ENCODE results near the gene CCDC182. TPM values are rescaled to one million over a fixed set of nuclear protein-coding genes. Genes with fewer than 3 reads are reported as not detected.

Gene CCDC182
- total and polyA plus RNA-seq, 11 donors, result not detected

GRCh38 chr17:57758654-57759053 is 13.6 kb upstream of the CCDC182 start:
- Histone ChIP-seq H3K9me3 (no peaks in the 10 kb centered on the region), H3K4me3 (no peak overlapping the region), H3K36me3 (no peaks in the 10 kb centered on the region), H3K27ac (no peak overlapping the region), H3K4me1 (no peaks in the 10 kb centered on the region), H3K27me3 (no peaks in the 10 kb centered on the region)
- no peak for DNase-seq
- no peak for ATAC-seq
- intact Hi-C loops (cut with DNase I), result no loop called here
- WGBS, 4 donors, result 88 to 100% (median 94%) methylated on average over 1 of the region's 1 CpG
- TF ChIP-seq CTCF (IDR thresholded peaks at IDR 0.05) (no peak), POLR2A (IDR thresholded peaks at IDR 0.05) (no peak)

DNA sequence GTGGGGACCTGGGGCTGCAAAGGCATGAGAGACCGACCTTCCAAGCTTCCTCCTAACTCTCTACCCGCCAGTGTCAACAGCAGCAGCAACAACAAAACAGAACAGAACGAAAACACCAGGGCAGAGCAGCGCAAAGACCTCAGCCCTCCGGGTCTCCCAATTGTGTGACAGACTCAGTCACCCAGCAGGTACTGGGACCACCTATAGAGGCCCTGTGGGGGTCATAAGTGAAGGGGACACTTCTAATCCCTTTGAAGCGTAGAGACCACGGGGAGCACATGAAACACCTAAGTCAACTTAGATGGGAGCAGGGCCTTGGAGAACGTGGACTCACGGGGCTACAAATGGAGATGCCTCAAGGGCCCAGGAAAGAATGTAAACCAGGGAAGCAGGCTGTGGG is 12.6 kb upstream of the CCDC182 start:
- Histone ChIP-seq H3K27me3 (no peaks in the 10 kb centered on the region), H3K36me3 (no peaks in the 10 kb centered on the region), H3K4me3 (no peak overlapping the region), H3K4me1 (no peaks in the 10 kb centered on the region), H3K27ac (no peak overlapping the region), H3K9me3 (no peaks in the 10 kb centered on the region)
- ATAC-seq (no peak), DNase-seq (no peak)
- intact Hi-C loops (cut with DNase I), result no loop called here
- TF ChIP-seq CTCF (IDR thresholded peaks at IDR 0.05) (no peak), POLR2A (IDR thresholded peaks at IDR 0.05) (no peak)
- WGBS, 4 donors, result 81 to 90% (median 86%) methylated on average over 9 of the region's 9 CpGs

DNA sequence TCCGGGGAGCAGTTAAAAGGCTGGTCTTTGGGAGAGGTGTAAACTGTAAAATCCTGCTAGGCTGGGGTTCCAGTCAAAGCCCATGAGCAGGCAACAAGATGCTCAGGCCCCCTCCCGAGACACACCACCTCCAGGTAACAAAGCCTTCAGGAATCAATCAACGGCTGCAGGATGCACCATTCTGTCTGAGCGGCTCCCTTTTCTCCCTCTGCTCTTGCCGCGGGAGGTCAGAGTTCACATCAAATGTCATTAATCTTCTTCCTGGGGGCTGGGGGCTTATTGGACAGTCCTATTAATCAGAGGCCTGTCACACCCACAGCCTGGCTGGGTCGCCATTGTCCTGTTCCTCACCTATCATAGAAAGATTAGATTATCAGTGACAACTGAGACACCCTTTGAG is 11.9 kb upstream of the CCDC182 start:
- Histone ChIP-seq H3K4me1 (no peaks in the 10 kb centered on the region), H3K9me3 (no peaks in the 10 kb centered on the region), H3K27ac (no peak overlapping the region), H3K36me3 (no peaks in the 10 kb centered on the region), H3K27me3 (no peaks in the 10 kb centered on the region), H3K4me3 (no peak overlapping the region)
- intact Hi-C loops (cut with DNase I), result no loop called here
- TF ChIP-seq CTCF (IDR thresholded peaks at IDR 0.05) (no peak), POLR2A (IDR thresholded peaks at IDR 0.05) (no peak)
- DNase-seq, result no peak
- 66 to 76% (median 70%) methylated on average over 7 of the region's 7 CpGs for WGBS, 4 donors
- no peak for ATAC-seq

- H3K36me3 ChIP-seq, result no peaks in the 10 kb centered on the region
- TF ChIP-seq POLR2A (IDR thresholded peaks at IDR 0.05) (no peak), CTCF (IDR thresholded peaks at IDR 0.05) (no peak)
- intact Hi-C loops (cut with DNase I), result no loop called here
- no peak for ATAC-seq
- H3K4me3 ChIP-seq, result no peak overlapping the region
- H3K9me3 ChIP-seq, result no peaks in the 10 kb centered on the region
- WGBS, 4 donors, result 81 to 93% (median 88%) methylated on average over 5 to 6 of the region's 6 CpGs
- DNase-seq, result no peak
- H3K27ac ChIP-seq, result no peak overlapping the region
- H3K4me1 ChIP-seq, result peaks cover 0 to 3% (median 0%) of the 10 kb centered on the region in 12 donors
- no peaks in the 10 kb centered on the region for H3K27me3 ChIP-seq
These were observed 10.5 kb upstream of the CCDC182 start for GRCh38 chr17:57755480-57756070.

Measured in heart left ventricle (tissue), 16 donors.